Liver (tissue), 9 donors: Measurements from ENCODE around the gene FMR1. TPM values are rescaled to one million over a fixed set of nuclear protein-coding genes. Genes with fewer than 3 reads are reported as not detected.

Experiments
- DNase-seq: peaks from one replicate; pipeline ENCODE4 v3.0.0-alpha.2; 2017; ENCODE audit warnings: low spot score
- H3K27ac ChIP-seq, 2 donors: one replicate each; pipeline ENCODE4 v1.7.0; 2013; ENCODE audit warnings: inconsistent platforms in 2 of 2, low read length in 2 of 2, control low read depth in 1 of 2, low read depth in 1 of 2, mild to moderate bottlenecking in 1 of 2
- H3K27me3 ChIP-seq, 4 donors: one replicate each; pipeline versions ENCODE4 v1.6.1 to v1.7.0; 2013; ENCODE audit warnings: low read length in 3 of 4, inconsistent platforms in 1 of 4, mild to moderate bottlenecking in 1 of 4, moderate library complexity in 1 of 4; ENCODE audit not compliant: control insufficient read depth in 4 of 4, insufficient read depth in 4 of 4
- H3K36me3 ChIP-seq, 4 donors: one replicate each; pipeline versions ENCODE4 v1.6.1 to v1.7.0; 2013; ENCODE audit warnings: low read length in 3 of 4, mild to moderate bottlenecking in 3 of 4, low read depth in 1 of 4, moderate library complexity in 1 of 4; ENCODE audit not compliant: control insufficient read depth in 4 of 4, insufficient read depth in 3 of 4
- H3K4me1 ChIP-seq, 4 donors: one replicate each; pipeline versions ENCODE4 v1.6.1 to v1.7.0; 2013; ENCODE audit warnings: low read length in 3 of 4, mild to moderate bottlenecking in 3 of 4, moderate library complexity in 1 of 4; ENCODE audit not compliant: control insufficient read depth in 4 of 4, insufficient read depth in 4 of 4
- H3K4me3 ChIP-seq, 3 donors: one replicate each; pipeline versions ENCODE4 v1.6.1 to v1.7.0; 2013; ENCODE audit warnings: low read length in 3 of 3, control low read depth in 1 of 3, low read depth in 1 of 3, mild to moderate bottlenecking in 1 of 3
- H3K9ac ChIP-seq, 2 donors: one replicate each; pipeline ENCODE4 v1.7.0; 2013; ENCODE audit warnings: low read length in 2 of 2, mild to moderate bottlenecking in 2 of 2, moderate library complexity in 2 of 2, control low read depth in 1 of 2, low read depth in 1 of 2
- H3K9me3 ChIP-seq, 4 donors: one replicate each; pipeline versions ENCODE4 v1.6.1 to v1.7.0; 2013; ENCODE audit warnings: low read length in 3 of 4; ENCODE audit not compliant: control insufficient read depth in 4 of 4
- EGR1 ChIP-seq, 2 donors: IDR thresholded peaks; 2 replicates each; pipeline ENCODE4 v1.6.1; 2016 to 2018; ENCODE audit warnings: antibody characterized with exemption in 2 of 2, low read depth in 2 of 2
- FOXA1 ChIP-seq: IDR thresholded peaks from 2 replicates; pipeline ENCODE4 v1.6.1; 2016; ENCODE audit warnings: antibody characterized with exemption
- FOXA2 ChIP-seq: IDR thresholded peaks from 2 replicates; pipeline ENCODE4 v1.6.1; 2016; ENCODE audit warnings: antibody characterized with exemption
- GABPA ChIP-seq, 2 donors: IDR thresholded peaks in 1 of 2; conservative IDR thresholded peaks in 1 of 2; 2 replicates each; pipeline ENCODE4 v1.6.1; 2016; ENCODE audit warnings: antibody characterized with exemption in 2 of 2, mild to moderate bottlenecking in 1 of 2, moderate library complexity in 1 of 2
- HNF4A ChIP-seq, 2 donors: conservative IDR thresholded peaks; 2 replicates each; pipeline ENCODE4 v1.6.1; 2016; ENCODE audit warnings: antibody characterized with exemption in 2 of 2, mild to moderate bottlenecking in 2 of 2
- HNF4G ChIP-seq: IDR thresholded peaks from 2 replicates; pipeline ENCODE4 v1.6.1; 2016; ENCODE audit warnings: antibody characterized with exemption
- JUND ChIP-seq, 2 donors: IDR thresholded peaks; 2 replicates each; pipeline ENCODE4 v1.6.1; 2016; ENCODE audit warnings: antibody characterized with exemption in 2 of 2
- NR2F2 ChIP-seq: IDR thresholded peaks from 2 replicates; pipeline ENCODE4 v1.6.1; 2016; ENCODE audit warnings: antibody characterized with exemption
- RAD21 ChIP-seq, 2 donors: IDR thresholded peaks; 2 replicates each; pipeline ENCODE4 v1.6.1; 2016; ENCODE audit warnings: antibody characterized with exemption in 2 of 2, mild to moderate bottlenecking in 2 of 2
- RXRA ChIP-seq, 2 donors: IDR thresholded peaks; 2 replicates each; pipeline ENCODE4 v1.6.1; 2017 to 2018; ENCODE audit warnings: antibody characterized with exemption in 2 of 2, mild to moderate bottlenecking in 1 of 2
- SP1 ChIP-seq: IDR thresholded peaks from 2 replicates; pipeline ENCODE4 v1.6.1; 2018; ENCODE audit warnings: antibody characterized with exemption, mild to moderate bottlenecking
- TAF1 ChIP-seq: conservative IDR thresholded peaks from 2 replicates; pipeline ENCODE4 v1.6.1; 2016; ENCODE audit warnings: antibody characterized with exemption, mild to moderate bottlenecking
- YY1 ChIP-seq: IDR thresholded peaks from 2 replicates; pipeline ENCODE4 v1.6.1; 2016; ENCODE audit warnings: antibody characterized with exemption, mild to moderate bottlenecking
- WGBS: extraction: QIAGEN DNeasy Blood & Tissue Kit; methylation state at CpG from one replicate; pipeline ENCODE4 v1.1.7; 2013; 5-methylcytosine and 5-hydroxymethylcytosine counted together
- polyA plus RNA-seq, 2 donors: library from polyadenylated mRNA; stranded (reverse) in 1 of 2; unstranded in 1 of 2; fragments of 200-250 nt in 1 of 2; fragments of >200 nt in 1 of 2; fragmentation: Nextera tagmentation in 1 of 2; extraction: Ambion mirVana in 1 of 2; gene quantifications; one replicate each; pipeline versions ENCODE4 v1.2.1 to v1.2.3, GENCODE V29; 2013 to 2015
- total RNA-seq, 2 donors: library from RNA; depleted of rRNA; stranded (reverse); fragments of >200 nt; gene quantifications; one replicate each; pipeline ENCODE4 v1.2.3, GENCODE V29; 2014
- TF ChIP-seq, protein P1 (sequence below): IDR thresholded peaks from 2 replicates; pipeline ENCODE4 v1.6.1; 2016; ENCODE audit warnings: antibody characterized with exemption, mild to moderate bottlenecking
- TF ChIP-seq, protein P2 (sequence below): fragments of 150-350 bp; IDR thresholded peaks from 2 replicates; pipeline ENCODE4 v1.5.1; 2017; ENCODE audit warnings: improper control_type of control experiment, low read depth, low read length; ENCODE audit not compliant: missing input control
- TF ChIP-seq, protein P3 (sequence below): IDR thresholded peaks from 2 replicates; pipeline ENCODE4 v1.6.1; 2016; ENCODE audit warnings: antibody characterized with exemption
- TF ChIP-seq, protein P4 (sequence below): IDR thresholded peaks from 2 replicates; pipeline ENCODE4 v1.6.1; 2016; ENCODE audit warnings: antibody characterized with exemption
- TF ChIP-seq, protein P5 (sequence below): IDR thresholded peaks from 2 replicates; pipeline ENCODE4 v1.6.1; 2016; ENCODE audit warnings: antibody characterized with exemption
- donor health status: healthy.
- donor health status: healthy.
- donor health status: healthy.
- donor health status: healthy.
- donor health status: healthy.

FMR1 gene
- total and polyA plus RNA-seq, 4 donors, result 10.9 to 29.4 (median 16.8) TPM

DNA sequence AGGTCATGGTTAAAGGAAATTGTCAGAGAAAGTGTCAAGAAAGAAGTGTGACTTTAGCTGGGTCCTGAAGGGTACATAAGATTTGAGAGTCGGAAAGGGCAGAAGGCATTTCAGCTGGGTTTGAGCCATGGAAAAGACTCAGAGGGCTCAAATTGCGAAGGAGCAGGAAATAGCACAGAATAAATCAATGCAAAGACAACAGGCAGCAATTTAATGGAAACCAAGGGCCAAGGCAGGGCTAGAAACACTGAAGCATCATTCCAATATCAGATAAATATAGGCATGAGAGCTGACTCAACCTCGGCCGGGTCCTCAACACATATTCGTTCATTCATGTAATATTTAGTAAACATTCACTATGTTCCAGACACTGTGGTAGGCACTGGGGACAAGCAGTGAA is 3.6 kb upstream of the FMR1 start:
- H3K36me3 ChIP-seq, result no peaks in the 10 kb centered on the region
- H3K27ac ChIP-seq, result no peak overlapping the region
- H3K4me1 ChIP-seq, result peaks cover 0 to 7% (median 0%) of the 10 kb centered on the region in 4 donors
- H3K9ac ChIP-seq, result no peak overlapping the region
- 78% methylated on average over 5 of the region's 5 CpGs for WGBS
- no peaks in the 10 kb centered on the region for H3K9me3 ChIP-seq
- no peak overlapping the region for H3K4me3 ChIP-seq
- DNase-seq, result no peak
- TF ChIP-seq JUND (IDR thresholded peaks at IDR 0.05) (no peak), RXRA (IDR thresholded peaks at IDR 0.05) (no peak), FOXA2 (no peak), FOXA1 (no peak), HNF4A (conservative IDR thresholded peaks at IDR 0.05) (no peak), RAD21 (IDR thresholded peaks at IDR 0.05) (no peak), TAF1 (no peak), GABPA (IDR thresholded peaks at IDR 0.05 in 1 of 2, conservative IDR thresholded peaks at IDR 0.05 in 1 of 2) (no peak), SP1 (no peak)
- TF ChIP-seq, protein P1, sequence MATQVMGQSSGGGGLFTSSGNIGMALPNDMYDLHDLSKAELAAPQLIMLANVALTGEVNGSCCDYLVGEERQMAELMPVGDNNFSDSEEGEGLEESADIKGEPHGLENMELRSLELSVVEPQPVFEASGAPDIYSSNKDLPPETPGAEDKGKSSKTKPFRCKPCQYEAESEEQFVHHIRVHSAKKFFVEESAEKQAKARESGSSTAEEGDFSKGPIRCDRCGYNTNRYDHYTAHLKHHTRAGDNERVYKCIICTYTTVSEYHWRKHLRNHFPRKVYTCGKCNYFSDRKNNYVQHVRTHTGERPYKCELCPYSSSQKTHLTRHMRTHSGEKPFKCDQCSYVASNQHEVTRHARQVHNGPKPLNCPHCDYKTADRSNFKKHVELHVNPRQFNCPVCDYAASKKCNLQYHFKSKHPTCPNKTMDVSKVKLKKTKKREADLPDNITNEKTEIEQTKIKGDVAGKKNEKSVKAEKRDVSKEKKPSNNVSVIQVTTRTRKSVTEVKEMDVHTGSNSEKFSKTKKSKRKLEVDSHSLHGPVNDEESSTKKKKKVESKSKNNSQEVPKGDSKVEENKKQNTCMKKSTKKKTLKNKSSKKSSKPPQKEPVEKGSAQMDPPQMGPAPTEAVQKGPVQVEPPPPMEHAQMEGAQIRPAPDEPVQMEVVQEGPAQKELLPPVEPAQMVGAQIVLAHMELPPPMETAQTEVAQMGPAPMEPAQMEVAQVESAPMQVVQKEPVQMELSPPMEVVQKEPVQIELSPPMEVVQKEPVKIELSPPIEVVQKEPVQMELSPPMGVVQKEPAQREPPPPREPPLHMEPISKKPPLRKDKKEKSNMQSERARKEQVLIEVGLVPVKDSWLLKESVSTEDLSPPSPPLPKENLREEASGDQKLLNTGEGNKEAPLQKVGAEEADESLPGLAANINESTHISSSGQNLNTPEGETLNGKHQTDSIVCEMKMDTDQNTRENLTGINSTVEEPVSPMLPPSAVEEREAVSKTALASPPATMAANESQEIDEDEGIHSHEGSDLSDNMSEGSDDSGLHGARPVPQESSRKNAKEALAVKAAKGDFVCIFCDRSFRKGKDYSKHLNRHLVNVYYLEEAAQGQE, result no peak
- TF ChIP-seq, protein P2, sequence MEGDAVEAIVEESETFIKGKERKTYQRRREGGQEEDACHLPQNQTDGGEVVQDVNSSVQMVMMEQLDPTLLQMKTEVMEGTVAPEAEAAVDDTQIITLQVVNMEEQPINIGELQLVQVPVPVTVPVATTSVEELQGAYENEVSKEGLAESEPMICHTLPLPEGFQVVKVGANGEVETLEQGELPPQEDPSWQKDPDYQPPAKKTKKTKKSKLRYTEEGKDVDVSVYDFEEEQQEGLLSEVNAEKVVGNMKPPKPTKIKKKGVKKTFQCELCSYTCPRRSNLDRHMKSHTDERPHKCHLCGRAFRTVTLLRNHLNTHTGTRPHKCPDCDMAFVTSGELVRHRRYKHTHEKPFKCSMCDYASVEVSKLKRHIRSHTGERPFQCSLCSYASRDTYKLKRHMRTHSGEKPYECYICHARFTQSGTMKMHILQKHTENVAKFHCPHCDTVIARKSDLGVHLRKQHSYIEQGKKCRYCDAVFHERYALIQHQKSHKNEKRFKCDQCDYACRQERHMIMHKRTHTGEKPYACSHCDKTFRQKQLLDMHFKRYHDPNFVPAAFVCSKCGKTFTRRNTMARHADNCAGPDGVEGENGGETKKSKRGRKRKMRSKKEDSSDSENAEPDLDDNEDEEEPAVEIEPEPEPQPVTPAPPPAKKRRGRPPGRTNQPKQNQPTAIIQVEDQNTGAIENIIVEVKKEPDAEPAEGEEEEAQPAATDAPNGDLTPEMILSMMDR, result no peak
- TF ChIP-seq, protein P3, sequence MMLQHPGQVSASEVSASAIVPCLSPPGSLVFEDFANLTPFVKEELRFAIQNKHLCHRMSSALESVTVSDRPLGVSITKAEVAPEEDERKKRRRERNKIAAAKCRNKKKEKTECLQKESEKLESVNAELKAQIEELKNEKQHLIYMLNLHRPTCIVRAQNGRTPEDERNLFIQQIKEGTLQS, result no peak
- TF ChIP-seq, protein P4, sequence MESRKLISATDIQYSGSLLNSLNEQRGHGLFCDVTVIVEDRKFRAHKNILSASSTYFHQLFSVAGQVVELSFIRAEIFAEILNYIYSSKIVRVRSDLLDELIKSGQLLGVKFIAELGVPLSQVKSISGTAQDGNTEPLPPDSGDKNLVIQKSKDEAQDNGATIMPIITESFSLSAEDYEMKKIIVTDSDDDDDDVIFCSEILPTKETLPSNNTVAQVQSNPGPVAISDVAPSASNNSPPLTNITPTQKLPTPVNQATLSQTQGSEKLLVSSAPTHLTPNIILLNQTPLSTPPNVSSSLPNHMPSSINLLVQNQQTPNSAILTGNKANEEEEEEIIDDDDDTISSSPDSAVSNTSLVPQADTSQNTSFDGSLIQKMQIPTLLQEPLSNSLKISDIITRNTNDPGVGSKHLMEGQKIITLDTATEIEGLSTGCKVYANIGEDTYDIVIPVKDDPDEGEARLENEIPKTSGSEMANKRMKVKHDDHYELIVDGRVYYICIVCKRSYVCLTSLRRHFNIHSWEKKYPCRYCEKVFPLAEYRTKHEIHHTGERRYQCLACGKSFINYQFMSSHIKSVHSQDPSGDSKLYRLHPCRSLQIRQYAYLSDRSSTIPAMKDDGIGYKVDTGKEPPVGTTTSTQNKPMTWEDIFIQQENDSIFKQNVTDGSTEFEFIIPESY, result no peak
- H3K27me3 ChIP-seq, result peaks cover 0 to 2% (median 0%) of the 10 kb centered on the region in 4 donors

DNA sequence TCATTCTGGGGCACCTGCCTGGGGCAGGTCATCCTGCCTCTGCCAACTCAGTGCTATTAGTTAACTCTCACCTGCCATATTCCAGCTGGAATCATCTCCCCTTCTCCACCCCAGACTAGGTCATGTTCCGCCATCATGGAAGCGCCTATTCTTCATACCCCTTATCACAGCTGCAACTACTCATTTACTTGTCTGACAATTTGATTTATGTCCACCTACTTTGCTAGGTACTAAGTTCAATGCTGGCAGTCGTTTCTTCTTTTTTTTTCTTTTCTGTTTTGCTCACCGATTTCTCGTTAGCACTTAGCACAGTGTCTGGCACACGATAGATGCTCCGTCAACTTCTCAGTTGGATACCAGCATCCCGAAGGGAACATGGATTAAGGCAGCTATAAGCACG is 1.1 kb upstream of the FMR1 start:
- Histone ChIP-seq H3K9ac (no peak overlapping the region), H3K27me3 (no peaks in the 10 kb centered on the region), H3K4me3 (no peak overlapping the region), H3K9me3 (no peaks in the 10 kb centered on the region), H3K27ac (no peak overlapping the region), H3K4me1 (peaks cover 0 to 11% (median 3%) of the 10 kb centered on the region in 4 donors), H3K36me3 (no peaks in the 10 kb centered on the region)
- 86% methylated on average over 9 of the region's 9 CpGs for WGBS
- DNase-seq, result no peak
- TF ChIP-seq EGR1 (IDR thresholded peaks at IDR 0.05; ENCODE audit: low read depth in 2 of 2), result no peak
- TF ChIP-seq FOXA1, result no peak
- TF ChIP-seq GABPA (IDR thresholded peaks at IDR 0.05 in 1 of 2, conservative IDR thresholded peaks at IDR 0.05 in 1 of 2), result no peak
- TF ChIP-seq NR2F2, result no peak
- no peak for TF ChIP-seq FOXA2
- TF ChIP-seq JUND (IDR thresholded peaks at IDR 0.05), result no peak
- TF ChIP-seq, protein P5, sequence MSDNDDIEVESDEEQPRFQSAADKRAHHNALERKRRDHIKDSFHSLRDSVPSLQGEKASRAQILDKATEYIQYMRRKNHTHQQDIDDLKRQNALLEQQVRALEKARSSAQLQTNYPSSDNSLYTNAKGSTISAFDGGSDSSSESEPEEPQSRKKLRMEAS, result no peak
- TF ChIP-seq, protein P1, result no peak
- no peak for TF ChIP-seq TAF1
- TF ChIP-seq RAD21 (IDR thresholded peaks at IDR 0.05), result no peak
- no peak for TF ChIP-seq YY1
- TF ChIP-seq, protein P2, result no peak
- TF ChIP-seq HNF4G, result no peak
